GM21367 (cell line): ENCODE measurements around the gene ING2.
"Not testable (repeated sequence)": the region's sequence is repeated elsewhere in the genome, so short reads cannot be mapped to it uniquely, and the experiment has no call there.

Experiments
- ATAC-seq: cut with Tn5 transposase; IDR thresholded peaks from one replicate; pipeline ENCODE4 v1.9.1; 2021; ENCODE audit not compliant: unreplicated experiment

Gene ING2

GRCh38 chr4:183504930-183505610 is at the start of gene ING2:
TSS of gene ING2 (plus strand) at chr4:183505058. CDS start at chr4:183505196, 138 bp downstream.
- peak; percentile 38 for ATAC-seq

GRCh38 chr4:183455431-183456195 is 49.2 kb upstream of the ING2 start:
- ATAC-seq = no peak

GRCh38 chr4:183458005-183458404 is 46.9 kb upstream of the ING2 start:
- no peak for ATAC-seq

GRCh38 chr4:183463903-183464619 is 40.8 kb upstream of the ING2 start:
- ATAC-seq = not testable (repeated sequence)

GRCh38 chr4:183465879-183466278 is 39.0 kb upstream of the ING2 start:
- ATAC-seq = not testable (repeated sequence)

GRCh38 chr4:183467246-183467645 is 37.6 kb upstream of the ING2 start:
- no peak for ATAC-seq

GRCh38 chr4:183468210-183469095 is 36.4 kb upstream of the ING2 start:
- no peak for ATAC-seq

- no peak for ATAC-seq
These were observed 35.6 kb upstream of the ING2 start for GRCh38 chr4:183469285-183469684.

GRCh38 chr4:183469936-183470335 is 34.9 kb upstream of the ING2 start:
- no peak for ATAC-seq

GRCh38 chr4:183470821-183471220 is 34.0 kb upstream of the ING2 start:
- no peak for ATAC-seq

- ATAC-seq = peak; percentile 93
These were observed 32.7 kb upstream of the ING2 start for GRCh38 chr4:183471946-183472708.

GRCh38 chr4:183478123-183478522 is 26.7 kb upstream of the ING2 start:
- no peak for ATAC-seq

GRCh38 chr4:183478926-183479325 is 25.9 kb upstream of the ING2 start:
- ATAC-seq = no peak

- not testable (repeated sequence) for ATAC-seq
These were observed 22.3 kb upstream of the ING2 start for GRCh38 chr4:183482515-183483095.

- ATAC-seq = no peak
These were observed 20.9 kb upstream of the ING2 start for GRCh38 chr4:183483997-183484396.

GRCh38 chr4:183485411-183486160 is 19.3 kb upstream of the ING2 start:
- no peak for ATAC-seq

- ATAC-seq = no peak
These were observed 12.1 kb upstream of the ING2 start for GRCh38 chr4:183492791-183493222.

GRCh38 chr4:183493246-183493645 is 11.6 kb upstream of the ING2 start:
- ATAC-seq = no peak

- no peak for ATAC-seq
These were observed 9.7 kb upstream of the ING2 start for GRCh38 chr4:183495184-183495583.
